GM12891 (cell line): Measurements from ENCODE around the gene PPP1R14C.

Experiments used
- DNase-seq: peaks from one replicate; pipeline ENCODE4 v3.0.0; 2011; ENCODE audit warnings: low spot score; ENCODE audit not compliant: insufficient read length
- FAIRE-seq: peaks from 2 replicates; lab custom pipeline; 2011; peaks lifted over from hg19 to GRCh38; lab: Jason Lieb, UNC
- PAX5 ChIP-seq: IDR thresholded peaks from 2 replicates; pipeline ENCODE4 v1.6.1; 2011; ENCODE audit warnings: low read length, moderate library complexity, mild to moderate bottlenecking; ENCODE audit not compliant: insufficient read depth, severe bottlenecking
- POLR2A ChIP-seq: IDR thresholded peaks from 2 replicates; pipeline ENCODE4 v1.6.1; 2011; ENCODE audit warnings: low read depth, low read length, control low read depth
- POLR2AphosphoS5 ChIP-seq: IDR thresholded peaks from 2 replicates; pipeline ENCODE4 v1.6.1; 2011; ENCODE audit warnings: low read depth, low read length, control low read depth
- POU2F2 ChIP-seq: IDR thresholded peaks from 2 replicates; pipeline ENCODE4 v1.6.1; 2011; ENCODE audit warnings: low read depth, mild to moderate bottlenecking, control low read depth, low read length, moderate library complexity
- SPI1 ChIP-seq: IDR thresholded peaks from 2 replicates; pipeline ENCODE4 v1.6.1; 2011; ENCODE audit warnings: low read depth, low read length, control low read depth
- TAF1 ChIP-seq: IDR thresholded peaks from 2 replicates; pipeline ENCODE4 v1.6.1; 2011; ENCODE audit warnings: low read depth, low read length, control low read depth

PPP1R14C gene

DNA sequence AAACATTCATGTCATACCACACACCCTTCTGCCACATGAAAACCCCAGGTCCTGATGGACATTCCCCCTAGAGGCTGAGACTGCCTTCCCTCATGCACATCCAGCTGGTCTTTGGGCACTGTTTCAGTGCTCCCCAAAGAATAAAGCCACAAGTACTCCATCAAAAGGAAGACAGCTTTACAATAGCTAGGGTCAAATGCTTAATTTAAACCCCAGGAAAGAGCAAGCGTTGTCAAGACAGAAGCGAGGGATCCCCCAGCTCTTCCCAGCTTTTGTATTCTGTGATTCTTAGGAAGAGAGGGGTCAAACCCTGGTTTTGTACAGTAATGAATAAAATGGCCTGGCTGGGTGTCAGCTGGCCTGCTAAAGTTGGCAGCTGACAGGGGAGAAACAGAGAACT lies 143.6 kb downstream of the PPP1R14C start:
- FAIRE-seq (no peak), DNase-seq (no peak)
- TF ChIP-seq PAX5 (no peak), POLR2AphosphoS5 (no peak), SPI1 (no peak), TAF1 (no peak), POLR2A (no peak), POU2F2 (no peak)

DNA sequence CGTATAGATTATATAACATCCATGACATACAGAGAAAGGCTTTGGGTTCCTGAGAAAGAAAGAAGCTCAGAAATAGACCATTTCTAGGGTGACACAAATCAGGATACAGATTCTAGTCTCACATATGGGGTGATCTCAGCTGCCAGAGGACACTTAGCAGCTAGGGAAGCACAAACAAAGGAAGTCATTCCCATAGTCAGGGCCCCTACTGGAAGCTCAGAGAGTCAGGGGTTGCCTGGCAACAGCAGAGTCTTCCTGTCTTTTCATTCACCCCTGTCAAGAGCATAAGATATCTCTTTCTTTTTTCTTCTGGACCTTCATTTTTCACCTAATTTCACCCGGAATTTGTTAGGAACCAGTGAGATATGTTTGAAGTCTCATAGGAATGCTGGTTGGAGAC lies 144.1 kb downstream of the PPP1R14C start:
- no peak for DNase-seq
- FAIRE-seq: no peak
- TF ChIP-seq PAX5 (no peak), TAF1 (no peak), POLR2AphosphoS5 (no peak), SPI1 (no peak), POLR2A (no peak)

- no peak for DNase-seq
- no peak for TF ChIP-seq POLR2A
- FAIRE-seq: no peak
Measured at GRCh38 chr6:150288456-150288855, 145.6 kb downstream of the PPP1R14C start.

GRCh38 chr6:150289454-150290071 lies 146.7 kb downstream of the PPP1R14C start:
- no peak for DNase-seq
- FAIRE-seq: no peak
- no peak for TF ChIP-seq TAF1
- TF ChIP-seq POLR2A: no peak
- TF ChIP-seq POLR2AphosphoS5: no peak
- TF ChIP-seq PAX5: no peak
- TF ChIP-seq SPI1: no peak
- no peak for TF ChIP-seq POU2F2

DNA sequence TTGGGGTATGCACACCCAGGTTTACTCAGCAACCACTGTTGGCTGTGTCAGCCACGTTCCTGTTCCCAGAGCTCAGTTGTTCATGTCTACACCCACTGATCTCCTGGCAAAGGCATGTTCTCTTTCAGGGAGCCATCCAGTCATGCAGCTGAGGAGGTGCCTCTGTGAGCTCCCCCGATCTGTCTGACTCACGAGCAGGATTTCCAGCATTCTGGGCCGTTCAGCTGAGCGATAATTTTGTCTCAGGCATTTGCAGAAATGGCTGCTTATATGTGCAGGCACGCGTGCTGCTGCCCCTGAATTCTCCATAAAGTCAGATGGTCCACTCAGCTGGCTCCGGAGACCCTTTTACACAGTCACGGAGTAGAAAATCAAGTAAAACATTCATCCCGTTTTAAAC lies 147.6 kb downstream of the PPP1R14C start:
- FAIRE-seq (no peak), DNase-seq (no peak)
- TF ChIP-seq SPI1 (no peak), TAF1 (no peak), PAX5 (no peak)

DNA sequence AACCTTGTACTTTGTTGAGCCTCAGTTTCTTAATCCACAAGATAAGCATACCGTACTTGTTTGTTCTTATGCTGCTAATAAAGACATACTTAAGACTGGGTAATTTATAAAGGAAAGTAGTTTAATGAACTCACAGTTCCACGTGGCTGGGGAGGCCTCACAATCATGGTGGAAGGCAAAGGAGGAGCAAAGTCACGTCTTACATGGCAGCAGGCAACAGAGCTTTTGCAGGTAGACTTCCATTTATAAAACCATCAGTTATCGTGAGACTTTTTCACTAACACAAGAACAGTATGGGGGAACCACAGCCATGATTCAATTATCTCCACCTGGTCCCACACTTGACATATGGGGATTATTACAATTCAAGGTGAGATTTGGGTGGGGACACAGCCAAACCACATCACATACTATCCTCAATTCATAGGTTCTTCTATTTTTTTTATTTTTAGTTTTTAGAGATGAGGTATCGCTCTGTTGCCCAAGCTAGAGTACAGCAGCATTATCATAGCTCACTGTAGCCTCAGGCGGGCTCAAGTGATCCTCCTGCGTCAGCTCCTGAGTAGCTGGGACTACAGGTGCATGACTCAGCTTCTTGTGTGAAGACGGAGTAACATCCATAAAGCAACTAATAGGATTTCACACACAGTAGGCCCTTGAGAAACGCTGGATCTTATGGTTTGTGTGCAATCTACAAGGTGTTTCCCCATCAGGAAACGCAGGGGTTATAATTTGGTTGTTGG lies 149.3 kb downstream of the PPP1R14C start:
- FAIRE-seq: no peak

GRCh38 chr6:150293019-150293418 lies 150.2 kb downstream of the PPP1R14C start:
- no peak for DNase-seq
- no peak for FAIRE-seq
- TF ChIP-seq TAF1 (no peak), PAX5 (no peak), SPI1 (no peak), POU2F2 (no peak), POLR2A (no peak), POLR2AphosphoS5 (no peak)

More for the DNA sequence above, 149.3 kb downstream of the PPP1R14C start:
- TF ChIP-seq POU2F2 (no peak), SPI1 (no peak), POLR2AphosphoS5 (no peak), POLR2A (no peak), TAF1 (no peak), PAX5 (no peak)
- DNase-seq: no peak

GRCh38 chr6:150293423-150294173 lies 150.8 kb downstream of the PPP1R14C start:
- TF ChIP-seq TAF1 (no peak), PAX5 (no peak), POLR2AphosphoS5 (no peak), POU2F2 (no peak), POLR2A (no peak)
- no peak for FAIRE-seq
- no peak for DNase-seq

GRCh38 chr6:150296890-150297289 lies 154.0 kb downstream of the PPP1R14C start:
- FAIRE-seq (no peak), DNase-seq (no peak)
- TF ChIP-seq POLR2AphosphoS5 (no peak), TAF1 (no peak), PAX5 (no peak)
